GM10266 (cell line): ENCODE data around the gene HS3ST5.

Experiments
- DNase-seq: peaks from one replicate; pipeline ENCODE4 v3.0.0; 2012; ENCODE audit errors: extremely low spot score
- TF ChIP-seq, protein P1 (sequence below): IDR thresholded peaks from 2 replicates; pipeline ENCODE4 v1.5.1; 2012; ENCODE audit warnings: mild to moderate bottlenecking, low read depth; ENCODE audit not compliant: control insufficient read depth, insufficient read depth; ENCODE audit errors: missing control alignments

Gene HS3ST5

DNA sequence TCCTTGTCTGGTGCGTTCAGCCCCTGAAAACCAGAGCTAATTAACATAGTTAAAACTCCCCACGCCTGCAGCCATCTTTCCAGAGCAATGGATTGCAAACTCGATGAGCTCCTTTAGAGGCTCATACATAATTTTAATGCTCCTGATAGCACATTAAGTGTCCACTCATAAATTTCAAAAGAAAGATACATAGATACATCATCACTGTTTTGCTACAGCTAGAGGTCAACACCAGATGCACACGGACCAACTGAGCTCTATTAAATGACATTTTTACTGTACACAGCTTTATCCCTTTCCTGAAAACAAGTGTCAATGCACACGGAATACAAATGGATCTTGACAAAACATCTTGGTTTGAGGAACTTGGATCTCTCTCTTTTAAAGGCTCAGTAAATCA is 280.6 kb downstream of the HS3ST5 start:
- DNase-seq, result no peak
- TF ChIP-seq, protein P1, sequence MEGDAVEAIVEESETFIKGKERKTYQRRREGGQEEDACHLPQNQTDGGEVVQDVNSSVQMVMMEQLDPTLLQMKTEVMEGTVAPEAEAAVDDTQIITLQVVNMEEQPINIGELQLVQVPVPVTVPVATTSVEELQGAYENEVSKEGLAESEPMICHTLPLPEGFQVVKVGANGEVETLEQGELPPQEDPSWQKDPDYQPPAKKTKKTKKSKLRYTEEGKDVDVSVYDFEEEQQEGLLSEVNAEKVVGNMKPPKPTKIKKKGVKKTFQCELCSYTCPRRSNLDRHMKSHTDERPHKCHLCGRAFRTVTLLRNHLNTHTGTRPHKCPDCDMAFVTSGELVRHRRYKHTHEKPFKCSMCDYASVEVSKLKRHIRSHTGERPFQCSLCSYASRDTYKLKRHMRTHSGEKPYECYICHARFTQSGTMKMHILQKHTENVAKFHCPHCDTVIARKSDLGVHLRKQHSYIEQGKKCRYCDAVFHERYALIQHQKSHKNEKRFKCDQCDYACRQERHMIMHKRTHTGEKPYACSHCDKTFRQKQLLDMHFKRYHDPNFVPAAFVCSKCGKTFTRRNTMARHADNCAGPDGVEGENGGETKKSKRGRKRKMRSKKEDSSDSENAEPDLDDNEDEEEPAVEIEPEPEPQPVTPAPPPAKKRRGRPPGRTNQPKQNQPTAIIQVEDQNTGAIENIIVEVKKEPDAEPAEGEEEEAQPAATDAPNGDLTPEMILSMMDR, result no peak

DNA sequence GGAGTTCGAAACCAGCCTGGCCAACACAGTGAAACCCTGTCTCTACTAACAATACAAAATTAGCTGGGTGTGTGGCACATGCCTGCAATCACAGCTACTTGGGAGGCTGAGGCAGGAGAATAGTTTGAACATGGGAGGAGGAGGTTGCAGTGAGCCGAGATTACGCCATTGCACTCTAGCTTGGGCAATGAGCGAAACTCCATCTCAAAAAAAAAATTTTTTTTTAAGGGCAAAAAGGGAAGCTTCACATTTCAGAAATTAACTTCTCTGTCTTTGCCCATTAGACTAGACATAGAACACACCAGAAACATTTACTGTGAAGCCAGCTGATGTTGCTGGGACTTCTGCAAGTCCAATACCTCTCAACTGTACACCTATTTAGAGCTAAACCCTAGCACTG is 281.1 kb downstream of the HS3ST5 start:
- TF ChIP-seq, protein P1, result no peak
- no peak for DNase-seq

DNA sequence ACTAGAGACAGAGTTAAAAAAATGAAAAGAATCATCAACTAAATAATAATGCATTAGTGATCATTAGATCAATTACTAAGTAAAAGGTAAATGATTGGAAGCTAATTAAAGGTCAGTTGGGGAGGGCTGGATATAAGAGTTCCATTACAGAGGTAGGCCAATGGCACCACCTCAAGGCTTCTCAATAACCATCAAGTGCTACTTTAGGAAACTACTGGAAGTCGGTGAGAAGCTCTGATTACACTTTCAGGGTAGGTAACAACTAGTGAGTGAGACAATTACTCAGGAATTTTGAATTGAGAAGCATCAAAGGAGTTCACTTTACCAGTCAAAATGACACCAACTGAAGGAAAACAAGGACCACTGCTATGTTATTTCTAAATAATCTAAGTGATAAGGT is 281.7 kb downstream of the HS3ST5 start:
- DNase-seq, result no peak
- TF ChIP-seq, protein P1, result no peak

DNA sequence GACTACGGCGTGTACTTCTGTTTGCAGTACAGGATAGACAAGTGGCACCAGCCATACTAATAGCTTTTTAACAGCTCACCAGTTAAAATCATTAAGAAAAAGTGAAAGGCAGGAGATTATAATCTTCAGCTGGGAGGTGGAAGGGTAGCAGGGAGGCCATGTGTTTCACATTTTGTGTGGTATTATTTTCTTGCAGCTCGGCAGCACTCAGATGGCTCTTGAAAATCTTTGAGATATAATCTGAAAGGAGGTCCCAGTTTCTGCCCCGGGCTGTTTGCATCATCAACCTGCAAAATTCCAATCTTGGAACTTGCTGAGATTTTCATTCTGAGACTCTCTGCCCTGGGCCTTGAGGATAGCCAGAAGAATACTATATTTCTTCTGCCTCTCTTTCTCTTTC is 284.4 kb downstream of the HS3ST5 start:
- no peak for DNase-seq
- TF ChIP-seq, protein P1, result no peak

DNA sequence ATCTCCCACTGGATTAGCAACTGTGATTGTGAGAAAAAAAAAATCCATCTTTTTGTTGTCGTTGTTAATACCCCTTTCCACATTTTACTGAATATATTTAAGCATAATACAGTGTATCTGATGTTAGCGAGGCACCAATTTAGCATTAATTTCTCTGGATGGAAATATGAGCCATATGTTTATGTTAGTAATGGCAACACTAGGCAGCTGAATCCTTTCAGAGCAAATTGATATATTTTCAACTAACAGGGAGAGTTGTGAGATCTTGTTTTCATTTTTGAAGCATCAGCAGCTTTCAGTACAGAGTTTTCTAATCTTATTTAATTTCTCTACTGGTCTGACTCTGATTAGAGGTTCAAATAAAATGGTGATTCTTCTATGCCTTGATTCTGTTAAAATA is 287.1 kb downstream of the HS3ST5 start:
- DNase-seq, result no peak
- TF ChIP-seq, protein P1, result no peak

DNA sequence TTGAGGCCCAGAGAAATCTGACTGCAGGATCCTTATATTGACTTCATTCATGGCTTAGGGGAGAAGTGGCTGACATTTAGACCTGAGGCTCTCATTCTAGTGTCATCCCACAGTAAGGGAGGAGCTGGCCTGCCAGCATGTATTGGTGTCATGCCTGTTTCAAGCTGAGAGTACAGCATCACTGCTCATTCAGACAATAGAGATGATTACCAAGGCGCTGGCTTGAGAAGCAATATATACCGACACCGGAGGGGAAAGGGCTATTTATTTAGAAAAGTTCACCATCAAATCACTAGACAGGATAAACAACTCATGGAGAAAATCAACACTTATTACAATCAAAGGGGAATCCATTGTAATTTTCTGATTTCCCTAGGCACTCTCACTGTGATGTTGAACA is 287.5 kb downstream of the HS3ST5 start:
- TF ChIP-seq, protein P1, result no peak
- no peak for DNase-seq

DNA sequence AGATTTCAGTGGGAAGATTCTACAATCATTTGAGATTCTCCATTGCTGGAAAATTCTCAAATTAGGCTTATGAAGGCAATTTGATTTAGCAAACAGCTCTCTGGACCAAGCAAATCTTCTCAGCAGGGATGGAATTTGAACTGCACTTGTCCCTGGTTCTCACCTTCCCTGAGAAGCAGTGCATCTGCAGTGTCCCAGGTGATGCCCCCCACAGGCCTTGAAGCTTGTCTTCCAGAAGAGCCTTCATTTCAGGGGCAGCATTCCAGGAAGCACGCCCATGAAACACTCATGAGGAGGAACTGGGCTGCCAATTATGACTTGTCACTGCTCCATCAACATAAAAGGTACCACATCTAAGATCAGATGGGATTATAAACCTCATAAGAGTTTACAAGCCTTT is 289.0 kb downstream of the HS3ST5 start:
- DNase-seq, result no peak
- TF ChIP-seq, protein P1, result no peak
